Right ventricle myocardium inferior (tissue), 1 donor: ENCODE data around the gene LRRC63. TPM values are rescaled to one million over a fixed set of nuclear protein-coding genes. Genes with fewer than 3 reads are reported as not detected.

Source experiments
- ATAC-seq: fragments of 200-7000 bp; cut with Tn5 transposase; one replicate; pipeline ENCODE4 v1.9.1; 2020; ENCODE audit warnings: mild to moderate bottlenecking, moderate library complexity
- DNase-seq: peaks from one replicate; pipeline ENCODE4 v3.0.0; 2021; ENCODE audit errors: missing footprints
- intact Hi-C: fragments of 100-400 bp; cut with DNase I; formaldehyde crosslinking; loops from one replicate; pipeline ENCODE4 v1.11.0; 2022
- total RNA-seq: library from RNA; stranded (reverse); fragmentation: NEBNext Ultra II Directional; extraction: Animal tissue kit (Norgen Biotek cat#: 25700); gene quantifications from one replicate; pipeline ENCODE4 v1.2.1, GENCODE V29; 2021
- donor health status: DM: no; HTN: yes; CAD: no; lungs with severe emphysema.

The LRRC63 gene
- total RNA-seq, 1 donor from 2014 or later: not detected

GRCh38 chr13:46321494-46322225 lies 109.9 kb downstream of the LRRC63 start:
- peak; percentile 59 for ATAC-seq
- intact Hi-C loops: no loop called here
- DNase-seq: peak; percentile 77

GRCh38 chr13:46324976-46325375 lies 113.2 kb downstream of the LRRC63 start:
- DNase-seq (no peak), ATAC-seq (no peak)
- intact Hi-C loops: no loop called here

Other genes with a start within 250 kb of the LRRC63 start
- 40.3 TPM for gene ZC3H13, start 159.2 kb upstream of the LRRC63 start, total RNA-seq
- not detected for gene CPB2, start 106.9 kb upstream of the LRRC63 start, total RNA-seq
- gene LCP1, start 29.8 kb upstream of the LRRC63 start, total RNA-seq: 26.4 TPM
- gene RUBCNL, start 175.3 kb downstream of the LRRC63 start, total RNA-seq: 0.51 TPM